GM18519 (cell line): ENCODE measurements around the gene GALNT18.

Experiments
- ATAC-seq: cut with Tn5 transposase; IDR thresholded peaks from one replicate; pipeline ENCODE4 v1.9.1; 2021; ENCODE audit warnings: mild to moderate bottlenecking, moderate library complexity; ENCODE audit not compliant: unreplicated experiment, low FRiP score

The GALNT18 gene

GRCh38 chr11:11397036-11397415 lies 224.8 kb downstream of the GALNT18 start:
- no peak for ATAC-seq

GRCh38 chr11:11396301-11397035 lies 225.3 kb downstream of the GALNT18 start:
- ATAC-seq = no peak

GRCh38 chr11:11395126-11395525 lies 226.7 kb downstream of the GALNT18 start:
- ATAC-seq = no peak

- no peak for ATAC-seq
These were observed 227.6 kb downstream of the GALNT18 start for GRCh38 chr11:11394241-11394640.

DNA sequence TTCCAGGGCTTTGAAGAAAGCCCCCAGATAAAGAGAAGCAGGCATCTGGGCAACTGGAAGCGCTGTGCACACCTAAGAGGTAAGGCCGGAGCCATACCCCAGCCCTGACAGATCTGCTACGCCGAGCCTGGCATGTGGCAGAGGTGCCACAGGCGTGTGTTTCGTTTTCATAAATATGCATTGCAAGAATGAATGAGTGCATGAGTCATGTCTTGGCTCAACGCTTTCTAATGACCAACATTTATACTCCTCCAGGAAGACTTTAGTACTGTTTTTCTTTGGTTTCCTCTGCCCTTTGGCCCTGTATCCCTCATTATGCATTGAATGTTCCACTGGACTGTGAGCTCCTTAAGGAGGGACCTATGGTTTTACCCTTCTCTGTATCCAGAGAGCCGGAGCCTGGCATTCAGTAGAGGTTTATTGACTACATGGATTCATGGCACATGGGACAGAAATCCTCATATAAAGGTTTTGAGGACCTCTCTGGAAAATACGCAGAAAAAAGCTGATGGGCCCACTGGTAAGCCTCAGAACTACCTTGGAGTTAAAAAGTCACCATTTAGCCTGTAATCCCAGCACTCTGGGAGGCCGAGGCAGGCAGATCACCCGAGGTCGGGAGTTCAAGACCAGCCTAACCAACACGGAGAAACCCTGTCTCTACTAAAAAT lies 229.9 kb downstream of the GALNT18 start:
- no peak for ATAC-seq

DNA sequence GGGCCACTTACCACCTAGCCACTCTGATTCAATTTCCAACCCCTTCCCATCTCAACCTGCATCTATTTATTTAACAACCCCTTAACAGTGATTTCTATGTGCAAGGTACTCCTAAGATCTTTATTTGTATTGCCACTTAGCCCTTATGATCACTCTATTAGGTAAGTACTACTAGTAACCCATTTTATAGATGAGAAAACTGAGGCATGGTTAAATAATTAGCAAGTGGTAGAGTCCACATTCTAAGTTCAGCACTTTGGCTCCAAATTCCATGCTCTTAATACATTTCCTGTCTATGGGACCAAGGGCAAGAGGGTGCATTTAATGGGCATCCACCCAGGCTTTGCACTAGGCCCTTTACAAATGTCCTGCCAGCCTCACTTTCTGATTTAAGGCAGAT lies 230.6 kb downstream of the GALNT18 start:
- no peak for ATAC-seq

DNA sequence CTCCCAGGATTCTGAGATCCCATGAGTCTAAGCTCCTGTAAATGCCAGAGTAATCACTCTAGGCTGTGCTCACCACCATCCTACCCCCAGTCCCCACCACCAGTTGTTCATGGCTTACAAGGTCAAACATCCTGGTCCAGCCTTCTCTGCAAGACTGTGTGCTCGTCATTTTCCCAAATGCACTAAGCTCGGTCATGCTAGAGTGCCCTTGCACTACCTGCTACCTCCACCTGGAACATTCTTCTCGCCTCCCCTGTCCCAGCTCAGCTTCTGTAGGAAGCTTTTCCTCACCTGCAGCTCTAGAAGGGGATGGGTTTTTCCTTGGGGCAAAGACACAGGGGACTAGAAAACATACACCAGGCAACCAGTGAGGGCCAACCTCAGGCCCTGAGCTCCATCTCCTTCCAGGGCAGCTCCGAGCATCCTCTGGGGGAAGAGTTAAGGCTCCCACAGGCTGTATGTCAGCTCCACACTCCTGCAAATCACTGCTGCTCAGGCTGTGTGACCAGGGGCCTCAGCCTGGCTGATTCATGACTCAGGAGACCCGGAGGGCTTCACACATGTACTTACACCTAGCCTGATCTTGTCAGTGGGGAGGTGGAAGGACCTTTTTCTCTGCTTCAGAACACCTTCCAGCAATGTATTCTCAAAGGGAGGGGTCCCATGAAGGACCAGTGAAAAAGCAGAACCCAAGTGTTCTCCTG lies 231.6 kb downstream of the GALNT18 start:
- ATAC-seq = no peak

DNA sequence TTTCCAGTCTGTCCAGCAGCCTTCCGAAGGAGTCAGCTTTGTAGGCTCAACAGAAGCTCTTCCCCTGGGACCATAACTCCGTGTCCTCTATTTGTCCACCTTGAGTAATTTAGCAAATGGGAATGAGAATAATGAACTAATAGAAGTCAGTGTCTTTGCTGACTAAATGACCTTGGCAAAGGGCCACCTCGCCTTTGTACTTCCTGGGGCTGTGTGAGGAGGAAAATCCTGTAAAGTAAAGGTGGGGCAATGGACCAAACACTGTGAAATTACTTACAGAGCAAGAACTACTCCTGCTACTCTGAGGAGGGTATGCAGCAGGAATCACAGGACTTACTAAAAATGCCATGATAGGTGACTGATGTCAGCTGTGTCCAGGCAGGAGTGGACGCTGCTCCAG lies 232.6 kb downstream of the GALNT18 start:
- ATAC-seq = no peak

- ATAC-seq = no peak
These were observed 234.0 kb downstream of the GALNT18 start for GRCh38 chr11:11387622-11388305.

- ATAC-seq = no peak
These were observed 234.6 kb downstream of the GALNT18 start for GRCh38 chr11:11387207-11387606.

GRCh38 chr11:11384829-11385228 lies 237.0 kb downstream of the GALNT18 start:
- ATAC-seq = no peak

DNA sequence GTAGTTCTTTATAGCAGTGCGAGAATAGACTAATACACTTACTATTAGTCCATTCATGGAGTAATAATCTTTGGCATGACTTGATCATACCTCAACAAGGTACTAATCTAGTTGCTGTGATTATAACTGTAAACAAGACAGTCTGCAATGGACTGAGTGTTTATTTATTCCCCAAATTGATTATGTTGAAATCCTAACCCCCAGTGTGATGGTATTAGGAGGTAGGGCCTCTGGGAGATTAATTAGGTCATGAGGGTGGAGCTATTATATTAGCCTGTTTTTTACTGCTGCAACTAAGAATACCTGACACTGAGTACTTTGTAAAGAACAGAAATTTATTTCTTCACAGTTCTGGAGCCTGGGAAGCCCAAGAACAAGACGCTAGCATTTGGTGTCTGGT lies 237.8 kb downstream of the GALNT18 start:
- ATAC-seq = no peak

- ATAC-seq = no peak
These were observed 238.8 kb downstream of the GALNT18 start for GRCh38 chr11:11382858-11383532.

GRCh38 chr11:11381471-11382105 lies 240.2 kb downstream of the GALNT18 start:
- ATAC-seq = no peak

- no peak for ATAC-seq
These were observed 240.9 kb downstream of the GALNT18 start for GRCh38 chr11:11380883-11381282.

DNA sequence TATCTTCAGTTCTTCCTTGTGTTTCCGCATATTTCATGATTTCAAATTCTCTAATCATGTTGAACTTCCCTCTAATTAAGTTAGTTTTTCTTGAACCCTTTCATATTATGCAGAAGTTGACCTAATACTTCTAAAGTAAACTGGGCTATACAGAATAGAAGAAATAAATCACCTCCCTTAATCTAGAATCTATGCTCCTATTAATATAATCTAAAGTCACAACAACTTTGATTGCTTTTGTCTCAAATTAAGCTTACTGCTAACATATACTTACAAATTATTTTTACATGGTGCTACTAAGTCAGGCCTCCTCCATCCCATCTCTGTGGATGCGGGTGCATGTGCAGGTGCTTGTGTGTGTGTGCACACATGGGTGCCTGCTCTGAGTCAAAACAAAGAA lies 241.5 kb downstream of the GALNT18 start:
- ATAC-seq = no peak

- no peak for ATAC-seq
These were observed 242.1 kb downstream of the GALNT18 start for GRCh38 chr11:11379661-11380060.

DNA sequence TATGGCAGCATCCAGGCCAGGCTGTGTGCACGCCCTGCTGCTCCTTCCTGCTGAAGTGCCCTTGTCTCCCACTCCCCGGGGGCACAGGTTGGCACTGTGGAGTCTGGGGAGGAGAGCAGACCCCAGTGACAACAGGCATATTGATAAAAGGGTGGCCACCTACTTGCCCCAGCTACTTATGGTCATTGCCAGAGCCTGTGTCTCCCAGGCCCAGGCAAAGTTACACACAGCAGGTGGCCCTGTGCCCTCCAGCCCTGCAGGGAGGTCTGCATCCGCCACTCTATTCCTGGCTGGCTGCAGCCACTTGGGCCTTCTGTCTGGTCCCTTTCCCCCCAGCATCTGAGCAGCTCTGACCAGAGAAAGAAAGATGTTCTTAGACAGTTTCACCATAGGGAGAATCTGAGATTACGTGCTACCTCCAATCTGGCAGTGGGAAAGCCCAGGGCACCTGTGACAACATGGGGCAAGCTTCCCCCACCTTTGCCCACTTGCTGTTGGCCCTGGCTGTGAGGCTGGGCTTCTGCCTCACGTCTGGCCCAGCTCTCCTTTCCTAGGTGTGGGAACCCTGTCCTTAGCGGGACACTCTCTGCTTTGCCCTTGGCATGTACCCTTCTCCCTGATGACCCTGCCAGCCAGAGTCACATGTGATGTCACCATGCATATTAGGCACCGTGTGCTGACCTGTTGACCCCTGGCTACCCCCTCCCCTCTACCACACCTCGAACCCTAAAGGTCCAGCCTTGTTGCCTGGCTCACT lies 243.4 kb downstream of the GALNT18 start:
- ATAC-seq = no peak

GRCh38 chr11:11374358-11375148 lies 247.3 kb downstream of the GALNT18 start:
- ATAC-seq = no peak
